ENCODE results near the gene SPATA12. TPM values are rescaled to one million over a fixed set of nuclear protein-coding genes. Genes with fewer than 3 reads are reported as not detected.
"Not testable (repeated sequence)": the region's sequence is repeated elsewhere in the genome, so short reads cannot be mapped to it uniquely, and the experiment has no call there.

Gene SPATA12
- total and polyA plus RNA-seq, 2 donors (not counting 3 experiments of a cell fraction or from before 2014, with no cell fraction given), result 0.18 TPM; not detected in 1

GRCh38 chr3:57082481-57082880 lies 22.0 kb downstream of the SPATA12 start:
- dilution Hi-C loops (cut with MboI; ENCODE audit: extremely low pct_ligation_motif_present, low sequenced_read_pairs), result no loop called here
- POLR2A ChIA-PET, result interaction anchor here (0.7 kb wide), 1 partner anchor 58 kb away, joined by 6 read pairs; no protein-coding TSS in a partner anchor

GRCh38 chr3:57083266-57083995 lies 23.0 kb downstream of the SPATA12 start:
- peaks cover 20% of the 10 kb centered on the region for H3K4me1 ChIP-seq (ENCODE audit: control insufficient read depth, extremely low read depth, insufficient read depth, low read length)
- intact Hi-C loops (cut with micrococcal nuclease); H3K9me3 ChIP-seq (replicated peaks; ENCODE audit: control insufficient read depth, insufficient read depth, low read length); H3K4me3 ChIP-seq (replicated peaks in 1 of 3; ENCODE audit: insufficient read depth in 1 of 3, low read depth in 1 of 3, low read length in 3 of 3); H3K79me2 ChIP-seq (ENCODE audit: control insufficient read depth, insufficient read depth, low read length); FAIRE-seq; H3K4me2 ChIP-seq (ENCODE audit: insufficient read depth, low read length); H3K9ac ChIP-seq (replicated peaks; ENCODE audit: extremely low read depth, insufficient read depth, low read length); H3K9me1 ChIP-seq (replicated peaks; ENCODE audit: control insufficient read depth, extremely low read depth, insufficient read depth, low read length); H4K20me1 ChIP-seq (replicated peaks; ENCODE audit: control insufficient read depth, extremely low read depth, insufficient read depth, low read length); BruUV-seq (replicated peaks); DNase-seq (ENCODE audit: low read depth, low spot score); H2AFZ ChIP-seq (ENCODE audit: low read depth, low read length); H3K27me3 ChIP-seq (ENCODE audit: control insufficient read depth in 2 of 2, insufficient read depth in 2 of 2, low read length in 2 of 2); CTCF ChIA-PET; dilution Hi-C loops (cut with MboI; ENCODE audit: extremely low pct_ligation_motif_present, low sequenced_read_pairs); H3K27ac ChIP-seq (ENCODE audit: insufficient read depth, low read depth, low read length); H3K36me3 ChIP-seq (ENCODE audit: control insufficient read depth in 2 of 2, extremely low read depth in 1 of 2, insufficient read depth in 2 of 2, low read length in 2 of 2): not testable (repeated sequence)
- POLR2A ChIA-PET, result interaction anchor here (0.7 kb wide), 1 partner anchor 22 kb away, joined by 3 read pairs; no protein-coding TSS in a partner anchor

More at GRCh38 chr3:57082481-57082880, 22.0 kb downstream of the SPATA12 start:
- FAIRE-seq (no peak), DNase-seq (ENCODE audit: low read depth, low spot score) (no peak)
- CTCF ChIA-PET, result interaction anchor here (1.6 kb wide), 1 partner anchor 93 kb away, joined by 3 read pairs; no protein-coding TSS in a partner anchor
- no peaks in the 10 kb centered on the region for H3K9me3 ChIP-seq (replicated peaks; ENCODE audit: control insufficient read depth, insufficient read depth, low read length)
- no peak overlapping the region for H3K4me3 ChIP-seq (replicated peaks in 1 of 3; ENCODE audit: insufficient read depth in 1 of 3, low read depth in 1 of 3, low read length in 3 of 3)
- H2AFZ ChIP-seq (ENCODE audit: low read depth, low read length), result no peak overlapping the region
- no TSS peak for BruUV-seq (replicated peaks)
- peaks cover 2 to 5% of the 10 kb centered on the region in 2 experiments for H3K27me3 ChIP-seq (ENCODE audit: control insufficient read depth in 2 of 2, insufficient read depth in 2 of 2, low read length in 2 of 2)
- TF ChIP-seq JUN (IDR thresholded peaks at IDR 0.05; ENCODE audit: borderline replicate concordance, insufficient read depth, insufficient read length, low read depth) (no peak), POLR2A (IDR thresholded peaks at IDR 0.05; ENCODE audit: low read depth, low read length) (no peak), MAX (IDR thresholded peaks at IDR 0.05; ENCODE audit: insufficient read depth, insufficient read length) (no peak), EZH2 (IDR thresholded peaks at IDR 0.05; ENCODE audit: borderline replicate concordance, low read depth, low read length, severe bottlenecking) (no peak), GATA2 (IDR thresholded peaks at IDR 0.05; ENCODE audit: insufficient read depth, insufficient read length, low read depth, low read length) (no peak), POLR2AphosphoS5 (IDR thresholded peaks at IDR 0.05; ENCODE audit: insufficient read depth, low read depth, low read length) (no peak), CTCF (IDR thresholded peaks at IDR 0.05; ENCODE audit: extremely low read depth in 1 of 2, insufficient read depth in 1 of 2, low read depth in 1 of 2, low read length in 2 of 2) (no peak), FOS (IDR thresholded peaks at IDR 0.05; ENCODE audit: borderline replicate concordance, insufficient read depth, low read length) (no peak), MYC (IDR thresholded peaks at IDR 0.05; ENCODE audit: low read depth, low read length) (no peak)
- no peak overlapping the region for H3K9ac ChIP-seq (replicated peaks; ENCODE audit: extremely low read depth, insufficient read depth, low read length)
- intact Hi-C loops (cut with micrococcal nuclease), result no loop called here
- peaks cover 22% of the 10 kb centered on the region for H3K4me1 ChIP-seq (ENCODE audit: control insufficient read depth, extremely low read depth, insufficient read depth, low read length)
- no peak overlapping the region for H3K27ac ChIP-seq (ENCODE audit: insufficient read depth, low read depth, low read length)
- no peaks in the 10 kb centered on the region for H3K79me2 ChIP-seq (ENCODE audit: control insufficient read depth, insufficient read depth, low read length)
- H3K9me1 ChIP-seq (replicated peaks; ENCODE audit: control insufficient read depth, extremely low read depth, insufficient read depth, low read length), result no peaks in the 10 kb centered on the region
- no peaks in the 10 kb centered on the region for H3K36me3 ChIP-seq (ENCODE audit: control insufficient read depth in 2 of 2, extremely low read depth in 1 of 2, insufficient read depth in 2 of 2, low read length in 2 of 2)
- no peaks in the 10 kb centered on the region for H4K20me1 ChIP-seq (replicated peaks; ENCODE audit: control insufficient read depth, extremely low read depth, insufficient read depth, low read length)
- no peak overlapping the region for H3K4me2 ChIP-seq (ENCODE audit: insufficient read depth, low read length)

All from endothelial cell of umbilical vein (primary cell).